Raji (cell line): ENCODE data around the gene TOM1L1.

Experiments used
- POLR2A ChIP-seq: IDR thresholded peaks from 2 replicates; pipeline ENCODE4 v1.6.1; 2011; ENCODE audit warnings: low read depth, low read length, control low read depth; ENCODE audit not compliant: insufficient read depth

Gene TOM1L1

GRCh38 chr17:54900457-54901229 is at the start of gene TOM1L1:
Gene TOM1L1 (plus strand): TSS chr17:54900852. CDS start chr17:54900866, 14 bp downstream.
- no peak for TF ChIP-seq POLR2A

- no peak for TF ChIP-seq POLR2A
These were observed 41.5 kb upstream of the TOM1L1 start for GRCh38 chr17:54859187-54859586.

GRCh38 chr17:54860617-54861470 is 39.8 kb upstream of the TOM1L1 start:
- TF ChIP-seq POLR2A: no peak

- TF ChIP-seq POLR2A: no peak
These were observed 39.1 kb upstream of the TOM1L1 start for GRCh38 chr17:54861471-54861983.

- TF ChIP-seq POLR2A: no peak
These were observed 37.5 kb upstream of the TOM1L1 start for GRCh38 chr17:54863176-54863575.

GRCh38 chr17:54864070-54864469 is 36.6 kb upstream of the TOM1L1 start:
- TF ChIP-seq POLR2A: no peak

GRCh38 chr17:54864636-54865356 is 35.9 kb upstream of the TOM1L1 start:
- TF ChIP-seq POLR2A: no peak

GRCh38 chr17:54867634-54868033 is 33.0 kb upstream of the TOM1L1 start:
- no peak for TF ChIP-seq POLR2A

GRCh38 chr17:54870671-54871175 is 29.9 kb upstream of the TOM1L1 start:
- TF ChIP-seq POLR2A: no peak

- TF ChIP-seq POLR2A: no peak
These were observed 23.9 kb upstream of the TOM1L1 start for GRCh38 chr17:54876656-54877195.

GRCh38 chr17:54881255-54881972 is 19.2 kb upstream of the TOM1L1 start:
- TF ChIP-seq POLR2A: no peak

- no peak for TF ChIP-seq POLR2A
These were observed 18.3 kb upstream of the TOM1L1 start for GRCh38 chr17:54882371-54882770.

GRCh38 chr17:54882950-54883349 is 17.7 kb upstream of the TOM1L1 start:
- no peak for TF ChIP-seq POLR2A

- no peak for TF ChIP-seq POLR2A
These were observed 16.7 kb upstream of the TOM1L1 start for GRCh38 chr17:54883939-54884338.
